Right lobe of liver (tissue), 6 donors: ENCODE results near the gene TRPM7. TPM values are rescaled to one million over a fixed set of nuclear protein-coding genes. Genes with fewer than 3 reads are reported as not detected.
A peak's percentile ranks its signal among the peaks of the same experiment; 100 is the strongest.

ENCODE experiments used
- ATAC-seq, 4 donors: fragments of 200-7000 bp; cut with Tn5 transposase; one replicate each; pipeline ENCODE4 v1.9.1; 2020; ENCODE audit warnings: mild to moderate bottlenecking in 4 of 4, moderate library complexity in 4 of 4
- DNase-seq, 3 donors: peaks; one replicate each; pipeline ENCODE4 v3.0.0-alpha.2; 2020
- H3K27ac ChIP-seq, 3 donors: fragments of 200-600 bp; one replicate each; pipeline ENCODE4 v1.8.0; 2022
- H3K27me3 ChIP-seq, 2 donors: fragments of 200-600 bp; one replicate each; pipeline ENCODE4 v1.8.0; 2022
- H3K36me3 ChIP-seq, 4 donors: fragments of 200-600 bp; sonication (generic) in 1 of 4; one replicate each; pipeline versions ENCODE4 v1.5.1 to v1.8.0; 2017 to 2022; ENCODE audit warnings: control low read depth in 1 of 4
- H3K4me1 ChIP-seq, 4 donors: fragments of 200-600 bp; sonication (generic) in 1 of 4; one replicate each; pipeline versions ENCODE4 v1.5.1 to v1.8.0; 2017 to 2022; ENCODE audit warnings: control low read depth in 1 of 4
- H3K4me3 ChIP-seq, 3 donors: fragments of 200-600 bp; one replicate each; pipeline ENCODE4 v1.8.0; 2022
- H3K9me3 ChIP-seq, 4 donors: fragments of 200-600 bp; sonication (generic) in 1 of 4; one replicate each; pipeline versions ENCODE4 v1.5.1 to v1.8.0; 2017 to 2022; ENCODE audit warnings: control low read depth in 1 of 4
- CTCF ChIP-seq, 4 donors: fragments of 200-600 bp in 3 of 4; fragments of 450-650 bp in 1 of 4; IDR thresholded peaks; one replicate each; pipeline versions ENCODE4 v1.5.1 to v1.8.0; 2016 to 2022; ENCODE audit warnings: antibody characterized with exemption in 4 of 4, mild to moderate bottlenecking in 2 of 4
- POLR2A ChIP-seq: fragments of 450-650 bp; IDR thresholded peaks from one replicate; pipeline ENCODE4 v1.6.1; 2017; ENCODE audit warnings: antibody characterized with exemption, mild to moderate bottlenecking
- WGBS: methylation state at CpG from one replicate; pipeline ENCODE4 v1.1.6; 2018; ENCODE audit warnings: low coverage, low lambda C conversion rate; ENCODE audit not compliant: insufficient coverage; ENCODE audit errors: missing lambda C conversion rate; 5-methylcytosine and 5-hydroxymethylcytosine counted together
- intact Hi-C, 2 donors: fragments of 100-400 bp; cut with DNase I; formaldehyde crosslinking; loops; one replicate each; pipeline versions ENCODE4 v1.11.2 to v1.14.1; 2022
- total RNA-seq, 6 experiments: library from RNA; depleted of rRNA in 2 of 6; stranded (reverse); fragments of >200 nt in 2 of 6; fragmentation: NEBNext Ultra II Directional in 3 of 6; extraction: Animal tissue kit (Norgen Biotek cat#: 25700) in 3 of 6; gene quantifications; one replicate each; pipeline versions ENCODE4 v1.1.0 to v1.2.4, GENCODE V29; 2016 to 2023
- donor health status: DM: no; HTN: yes; CAD: no.
- donor health status: DM: no; HTN: no; CAD: no.
- donor health status: DM: no; HTN: no; CAD: no.
- donor health status: DM: no; HTN: yes; CAD: no.
- donor health status: DM: no; HTN: yes; CAD: no.

The TRPM7 gene
- total RNA-seq, 6 experiments from 2014 or later, result 20.9 to 31.9 (median 24.7) TPM

- Histone ChIP-seq H3K27ac (peak overlapping the region; percentile 94 to 99 (median 96)), H3K27me3 (no peaks in the 10 kb centered on the region), H3K9me3 (no peaks in the 10 kb centered on the region), H3K4me3 (peak overlapping the region; percentile 91 to 97 (median 93)), H3K36me3 (peaks cover 0 to 9% (median 0%) of the 10 kb centered on the region in 4 donors), H3K4me1 (peaks cover 0 to 44% (median 10%) of the 10 kb centered on the region in 4 donors)
- no peak for TF ChIP-seq POLR2A
- TF ChIP-seq CTCF (IDR thresholded peaks at IDR 0.05), result no peak
- ATAC-seq (peak; percentile 65 to 70 (median 65)), DNase-seq (peak; percentile 64 to 77 (median 68))
- intact Hi-C loops, result loop anchor here in 1 of 2 donors (10.0 kb wide), 1 partner anchor 79 kb away; the partner anchor contains the start of gene SPPL2A
- WGBS, result 0% methylated on average over 25 of the region's 30 CpGs
Observed at GRCh38 chr15:50685976-50686468, 575 bp downstream of the TRPM7 start.

- 14% methylated on average over 16 of the region's 22 CpGs for WGBS
- peaks cover 0 to 44% (median 11%) of the 10 kb centered on the region in 4 donors for H3K4me1 ChIP-seq
- TF ChIP-seq POLR2A, result no peak
- peak in 1 of 4 donors; percentile 16 for TF ChIP-seq CTCF (IDR thresholded peaks at IDR 0.05)
- no peaks in the 10 kb centered on the region for H3K9me3 ChIP-seq
- H3K27me3 ChIP-seq, result no peaks in the 10 kb centered on the region
- ATAC-seq (no peak), DNase-seq (no peak)
- H3K36me3 ChIP-seq, result peaks cover 0 to 9% (median 0%) of the 10 kb centered on the region in 4 donors
- peak overlapping the region; percentile 91 to 97 (median 93) for H3K4me3 ChIP-seq
- H3K27ac ChIP-seq, result peak overlapping the region; percentile 94 to 99 (median 96)
- intact Hi-C loops, result loop anchor here in 1 of 2 donors (10.0 kb wide), 1 partner anchor 79 kb away; the partner anchor contains the start of gene SPPL2A
Observed at GRCh38 chr15:50685191-50685975, 1.2 kb downstream of the TRPM7 start.

- peaks cover 0 to 9% (median 0%) of the 10 kb centered on the region in 4 donors for H3K36me3 ChIP-seq
- DNase-seq (no peak), ATAC-seq (no peak)
- intact Hi-C loops, result loop anchor here in 1 of 2 donors (10.0 kb wide), 1 partner anchor 83 kb away; the partner anchor contains the start of gene SPPL2A
- no peaks in the 10 kb centered on the region for H3K27me3 ChIP-seq
- no peak overlapping the region for H3K4me3 ChIP-seq
- H3K27ac ChIP-seq, result no peak overlapping the region
- H3K9me3 ChIP-seq, result no peaks in the 10 kb centered on the region
- no peak for TF ChIP-seq CTCF (IDR thresholded peaks at IDR 0.05)
- TF ChIP-seq POLR2A, result no peak
- H3K4me1 ChIP-seq, result peaks cover 0 to 68% (median 12%) of the 10 kb centered on the region in 4 donors
Observed at GRCh38 chr15:50681467-50681866, 5.1 kb downstream of the TRPM7 start.

- intact Hi-C loops, result loop anchor here in 1 of 2 donors (10.0 kb wide), 1 partner anchor 198 kb away; no protein-coding TSS in a partner anchor
- Histone ChIP-seq H3K9me3 (no peaks in the 10 kb centered on the region), H3K36me3 (no peaks in the 10 kb centered on the region), H3K27me3 (no peaks in the 10 kb centered on the region), H3K4me1 (peaks cover 0 to 50% (median 7%) of the 10 kb centered on the region in 4 donors), H3K4me3 (no peak overlapping the region), H3K27ac (peak overlapping the region in 1 of 3 donors; percentile 0)
- 47% methylated on average over 2 of the region's 6 CpGs for WGBS
- no peak for TF ChIP-seq CTCF (IDR thresholded peaks at IDR 0.05)
- TF ChIP-seq POLR2A, result no peak
- ATAC-seq (peak; percentile 16 to 42 (median 30)), DNase-seq (no peak)
Observed at GRCh38 chr15:50676799-50677483, 9.7 kb downstream of the TRPM7 start.
